ENCODE measurements around the gene NAA11.

The NAA11 gene

GRCh38 chr4:79297479-79297878 lies 28.4 kb downstream of the NAA11 start:
- DNase-seq = no peak
- Histone ChIP-seq H4K20me1 (ENCODE audit: insufficient read depth, low read length) (no peaks in the 10 kb centered on the region), H3K4me2 (ENCODE audit: insufficient read depth, low read length) (no peak overlapping the region), H3K79me2 (ENCODE audit: insufficient read depth, low read length) (no peaks in the 10 kb centered on the region), H3K9ac (ENCODE audit: low read depth, low read length) (no peak overlapping the region), H2AFZ (ENCODE audit: low read depth, low read length) (no peak overlapping the region), H3K4me3 (ENCODE audit: low read depth in 1 of 2, low read length in 2 of 2) (no peak overlapping the region), H3K27ac (ENCODE audit: low read length) (no peak overlapping the region), H3K4me1 (ENCODE audit: insufficient read depth, low read length) (no peaks in the 10 kb centered on the region), H3K27me3 (ENCODE audit: insufficient read depth, low read length, poor library complexity) (no peaks in the 10 kb centered on the region), H3K36me3 (ENCODE audit: insufficient read depth, low read length) (no peaks in the 10 kb centered on the region), H3K9me3 (ENCODE audit: insufficient read depth, low read length, severe bottlenecking) (no peaks in the 10 kb centered on the region)
- no peak for TF ChIP-seq EZH2 (IDR thresholded peaks at IDR 0.05; ENCODE audit: borderline replicate concordance, low read depth, low read length, severe bottlenecking)
- TF ChIP-seq CTCF (IDR thresholded peaks at IDR 0.05; ENCODE audit: borderline replicate concordance, extremely low read depth, low read length, poor library complexity, severe bottlenecking) = no peak
- ATAC-seq (ENCODE audit: insufficient read depth, low read depth) = no peak

DNA sequence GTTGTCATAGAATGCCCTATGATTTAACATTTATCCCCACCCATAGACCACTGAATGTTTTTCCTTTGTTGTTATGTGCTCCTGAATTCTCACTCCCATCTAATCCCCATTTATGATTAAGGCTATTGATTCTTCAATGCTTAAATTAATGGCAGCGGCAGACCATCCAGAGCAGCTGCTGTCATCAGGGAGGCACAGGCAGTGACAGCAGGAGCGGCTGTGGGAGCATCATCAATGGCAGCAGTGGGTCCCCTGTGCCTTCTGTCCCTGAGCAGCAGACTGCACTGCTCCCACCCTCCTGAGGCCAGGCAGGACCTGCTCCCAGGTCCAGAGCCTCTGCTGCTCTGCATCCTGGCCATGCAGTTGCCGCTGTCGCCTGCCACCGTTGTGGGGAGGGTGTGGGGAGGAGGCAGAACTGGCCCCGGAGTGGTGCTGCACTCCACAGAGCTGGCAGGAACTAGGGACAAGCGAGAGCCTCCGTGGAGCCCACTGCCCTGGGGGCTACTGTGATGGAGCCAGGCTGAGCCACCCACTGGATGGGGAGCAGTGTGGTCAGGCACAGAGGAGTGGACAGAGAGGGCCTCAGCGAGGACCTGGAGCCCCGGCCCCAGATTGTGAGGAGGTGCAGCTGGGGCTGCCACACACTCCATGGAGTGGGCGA lies 29.0 kb downstream of the NAA11 start:
- DNase-seq = no peak
- no peaks in the 10 kb centered on the region for H3K27me3 ChIP-seq (ENCODE audit: insufficient read depth, low read length, poor library complexity)
- H3K4me1 ChIP-seq (ENCODE audit: insufficient read depth, low read length) = no peaks in the 10 kb centered on the region
- H2AFZ ChIP-seq (ENCODE audit: low read depth, low read length) = no peak overlapping the region
- no peaks in the 10 kb centered on the region for H4K20me1 ChIP-seq (ENCODE audit: insufficient read depth, low read length)
- no peaks in the 10 kb centered on the region for H3K9me3 ChIP-seq (ENCODE audit: insufficient read depth, low read length, severe bottlenecking)
- H3K4me3 ChIP-seq (ENCODE audit: low read depth in 1 of 2, low read length in 2 of 2) = no peak overlapping the region
- no peak for TF ChIP-seq CTCF (IDR thresholded peaks at IDR 0.05; ENCODE audit: borderline replicate concordance, extremely low read depth, low read length, poor library complexity, severe bottlenecking)
- TF ChIP-seq EZH2 (IDR thresholded peaks at IDR 0.05; ENCODE audit: borderline replicate concordance, low read depth, low read length, severe bottlenecking) = no peak
- no peak overlapping the region for H3K27ac ChIP-seq (ENCODE audit: low read length)
- H3K79me2 ChIP-seq (ENCODE audit: insufficient read depth, low read length) = no peaks in the 10 kb centered on the region
- H3K4me2 ChIP-seq (ENCODE audit: insufficient read depth, low read length) = no peak overlapping the region
- ATAC-seq (ENCODE audit: insufficient read depth, low read depth) = no peak
- H3K9ac ChIP-seq (ENCODE audit: low read depth, low read length) = no peak overlapping the region
- no peaks in the 10 kb centered on the region for H3K36me3 ChIP-seq (ENCODE audit: insufficient read depth, low read length)

GRCh38 chr4:79295086-79295485 lies 30.8 kb downstream of the NAA11 start:
- Histone ChIP-seq H3K4me2 (ENCODE audit: insufficient read depth, low read length) (no peak overlapping the region), H2AFZ (ENCODE audit: low read depth, low read length) (no peak overlapping the region), H3K4me3 (ENCODE audit: low read depth in 1 of 2, low read length in 2 of 2) (no peak overlapping the region), H4K20me1 (ENCODE audit: insufficient read depth, low read length) (no peaks in the 10 kb centered on the region), H3K4me1 (ENCODE audit: insufficient read depth, low read length) (no peaks in the 10 kb centered on the region), H3K27me3 (ENCODE audit: insufficient read depth, low read length, poor library complexity) (no peaks in the 10 kb centered on the region), H3K36me3 (ENCODE audit: insufficient read depth, low read length) (no peaks in the 10 kb centered on the region), H3K9ac (ENCODE audit: low read depth, low read length) (no peak overlapping the region), H3K79me2 (ENCODE audit: insufficient read depth, low read length) (no peaks in the 10 kb centered on the region), H3K9me3 (ENCODE audit: insufficient read depth, low read length, severe bottlenecking) (no peaks in the 10 kb centered on the region), H3K27ac (ENCODE audit: low read length) (no peak overlapping the region)
- DNase-seq (no peak), ATAC-seq (ENCODE audit: insufficient read depth, low read depth) (no peak)
- TF ChIP-seq CTCF (IDR thresholded peaks at IDR 0.05; ENCODE audit: borderline replicate concordance, extremely low read depth, low read length, poor library complexity, severe bottlenecking) (no peak), EZH2 (IDR thresholded peaks at IDR 0.05; ENCODE audit: borderline replicate concordance, low read depth, low read length, severe bottlenecking) (no peak)
